Neuronal stem cell (in vitro differentiated cells): ENCODE results near the gene VPS33A.
A peak's percentile ranks its signal among the peaks of the same experiment; 100 is the strongest.
"Not testable (repeated sequence)": the region's sequence is repeated elsewhere in the genome, so short reads cannot be mapped to it uniquely, and the experiment has no call there.

Experiments used
- DNase-seq: peaks from one replicate; pipeline ENCODE4 v3.0.0-alpha.2; 2013; ENCODE audit warnings: low spot score
- H2AFZ ChIP-seq: one replicate; pipeline ENCODE4 v1.6.1; 2013; ENCODE audit warnings: mild to moderate bottlenecking, low read length, inconsistent platforms
- H2AK5ac ChIP-seq: 2 replicates; pipeline ENCODE4 v1.6.1; 2013; ENCODE audit warnings: low read depth, mild to moderate bottlenecking, inconsistent platforms, low read length, moderate library complexity, mixed read lengths
- H2BK120ac ChIP-seq: 2 replicates; pipeline ENCODE4 v1.6.1; 2013; ENCODE audit warnings: low read depth, mild to moderate bottlenecking, inconsistent platforms, low read length, moderate library complexity, mixed read lengths
- H2BK12ac ChIP-seq: one replicate; pipeline ENCODE4 v1.6.1; 2013; ENCODE audit warnings: low read length, inconsistent platforms
- H2BK15ac ChIP-seq: 2 replicates; pipeline ENCODE4 v1.6.1; 2013; ENCODE audit warnings: mild to moderate bottlenecking, low read length, inconsistent platforms, mixed read lengths
- H2BK5ac ChIP-seq: one replicate; pipeline ENCODE4 v1.6.1; 2013; ENCODE audit warnings: inconsistent platforms, mild to moderate bottlenecking, low read length, moderate library complexity
- H3K14ac ChIP-seq: one replicate; pipeline ENCODE4 v1.6.1; 2013; ENCODE audit warnings: low read length, inconsistent platforms
- H3K18ac ChIP-seq: 2 replicates; pipeline ENCODE4 v1.6.1; 2013; ENCODE audit warnings: low read length, inconsistent platforms
- H3K23ac ChIP-seq: 2 replicates; pipeline ENCODE4 v1.6.1; 2013; ENCODE audit warnings: low read depth, mild to moderate bottlenecking, mixed read lengths, low read length, inconsistent platforms; ENCODE audit not compliant: poor library complexity
- H3K27ac ChIP-seq: replicated peaks from 3 replicates; pipeline ENCODE4 v1.5.1; 2013; ENCODE audit warnings: low read length, inconsistent platforms
- H3K27me3 ChIP-seq, 3 experiments: 2 replicates each; pipeline ENCODE4 v1.6.1; 2013; ENCODE audit warnings: low read length in 3 of 3, mild to moderate bottlenecking in 2 of 3, inconsistent platforms in 1 of 3, low read depth in 1 of 3, mixed read lengths in 1 of 3, moderate library complexity in 1 of 3; ENCODE audit not compliant: control insufficient read depth in 3 of 3, insufficient read depth in 3 of 3
- H3K36me3 ChIP-seq, 2 donors: replicated peaks in 1 of 2; 2 replicates each; pipeline ENCODE4 v1.6.1; 2013; ENCODE audit warnings: low read length in 2 of 2; ENCODE audit not compliant: control insufficient read depth in 2 of 2, insufficient read depth in 2 of 2
- H3K4ac ChIP-seq: 2 replicates; pipeline ENCODE4 v1.6.1; 2013; ENCODE audit warnings: inconsistent platforms, mild to moderate bottlenecking, low read length, moderate library complexity
- H3K4me1 ChIP-seq, 2 donors: 1 replicate in 1 of 2; 2 replicates in 1 of 2; pipeline ENCODE4 v1.6.1; 2013; ENCODE audit warnings: low read length in 2 of 2, low read depth in 1 of 2; ENCODE audit not compliant: control insufficient read depth in 2 of 2, insufficient read depth in 1 of 2
- H3K4me2 ChIP-seq: one replicate; pipeline ENCODE4 v1.6.1; 2013; ENCODE audit warnings: mild to moderate bottlenecking, low read length, inconsistent platforms; ENCODE audit not compliant: insufficient read depth, poor library complexity, severe bottlenecking
- H3K4me3 ChIP-seq, 2 donors: 2 replicates each; pipeline ENCODE4 v1.5.1; 2013; ENCODE audit warnings: low read length in 2 of 2, mild to moderate bottlenecking in 2 of 2, inconsistent platforms in 1 of 2, moderate library complexity in 1 of 2
- H3K79me1 ChIP-seq: one replicate; pipeline ENCODE4 v1.6.1; 2013; ENCODE audit warnings: low read depth, mild to moderate bottlenecking, inconsistent platforms, low read length, moderate library complexity
- H3K9ac ChIP-seq: one replicate; pipeline ENCODE4 v1.6.1; 2013; ENCODE audit warnings: mild to moderate bottlenecking, low read depth, low read length, inconsistent platforms; ENCODE audit not compliant: poor library complexity
- H3K9me3 ChIP-seq, 2 donors: replicated peaks in 1 of 2; 2 replicates each; pipeline versions ENCODE3 to v1.6.1; 2013; ENCODE audit warnings: low read length in 2 of 2, mild to moderate bottlenecking in 2 of 2, inconsistent platforms in 1 of 2, low read depth in 1 of 2, mixed read lengths in 1 of 2, moderate library complexity in 1 of 2; ENCODE audit not compliant: control insufficient read depth in 2 of 2, insufficient read depth in 1 of 2
- H4K8ac ChIP-seq: one replicate; pipeline ENCODE4 v1.6.1; 2013; ENCODE audit warnings: low read depth, mild to moderate bottlenecking, inconsistent platforms, low read length, moderate library complexity
- H4K91ac ChIP-seq: one replicate; pipeline ENCODE4 v1.6.1; 2013; ENCODE audit warnings: low read length, low read depth, mild to moderate bottlenecking, inconsistent platforms; ENCODE audit not compliant: poor library complexity
- WGBS, 2 donors: extraction: QIAGEN DNeasy Blood & Tissue Kit; methylation state at CpG; one replicate each; pipeline ENCODE4 v1.1.7; 2013; ENCODE audit warnings: missing lambda C conversion rate in 2 of 2, mixed read lengths in 1 of 2; ENCODE audit not compliant: insufficient read length in 2 of 2, insufficient replicate concordance in 1 of 2; ENCODE audit errors: extremely low coverage in 2 of 2; 5-methylcytosine and 5-hydroxymethylcytosine counted together

VPS33A gene

GRCh38 chr12:122204167-122205052 lies 61.9 kb downstream of the VPS33A start:
- DNase-seq: no peak
- Histone ChIP-seq H3K4me1 (peaks cover 0 to 5% of the 10 kb centered on the region in 2 donors), H3K79me1 (no peaks in the 10 kb centered on the region), H3K27ac (no peak overlapping the region), H3K4ac (no peak overlapping the region), H3K9ac (peak overlapping the region; percentile 68), H3K18ac (peak overlapping the region; percentile 85), H3K9me3 (no peaks in the 10 kb centered on the region), H3K4me2 (peak overlapping the region; percentile 97), H3K4me3 (peak overlapping the region; percentile 49 to 90), H3K27me3 (peaks cover 5 to 59% (median 32%) of the 10 kb centered on the region in 3 experiments), H3K23ac (peak overlapping the region; percentile 85), H2BK15ac (peak overlapping the region; percentile 49), H2BK5ac (peak overlapping the region; percentile 21), H2AFZ (peak overlapping the region; percentile 90), H4K91ac (no peak overlapping the region), H3K14ac (peak overlapping the region; percentile 71), H2AK5ac (no peak overlapping the region), H2BK12ac (peak overlapping the region; percentile 58), H4K8ac (no peak overlapping the region), H3K36me3 (peaks cover 20 to 32% of the 10 kb centered on the region in 2 donors), H2BK120ac (no peak overlapping the region)
- WGBS, 2 donors: no CpG with 5 or more reads among the region's 71 CpGs

GRCh38 chr12:122203301-122204166 lies 62.8 kb downstream of the VPS33A start, which contains the start of gene B3GNT4:
Gene B3GNT4, plus strand, starts transcription at chr12:122203709. Its CDS starts 910 bp downstream, at chr12:122204619.
- Histone ChIP-seq H2BK120ac (no peak within 1 kb of the TSS), H2AFZ (peak within 1 kb of the TSS; percentile 90), H3K9me3 (no peaks in the 10 kb centered on the region), H4K91ac (no peak within 1 kb of the TSS), H3K18ac (peak within 1 kb of the TSS; percentile 96), H3K9ac (peak within 1 kb of the TSS; percentile 71), H2BK15ac (peak within 1 kb of the TSS; percentile 49), H2BK5ac (peak within 1 kb of the TSS; percentile 21), H3K4me3 (peak within 1 kb of the TSS; percentile 49 to 90), H3K27me3 (peaks cover 5 to 59% (median 32%) of the 10 kb centered on the region in 3 experiments), H3K4me2 (peak within 1 kb of the TSS; percentile 97), H4K8ac (no peak within 1 kb of the TSS), H3K79me1 (no peaks in the 10 kb centered on the region), H2AK5ac (no peak within 1 kb of the TSS), H3K23ac (peak within 1 kb of the TSS; percentile 85), H3K4ac (no peak within 1 kb of the TSS), H3K14ac (peak within 1 kb of the TSS; percentile 71), H3K27ac (no peak within 1 kb of the TSS), H3K4me1 (peaks cover 0 to 5% of the 10 kb centered on the region in 2 donors), H2BK12ac (peak within 1 kb of the TSS; percentile 58), H3K36me3 (peaks cover 18 to 23% of the 10 kb centered on the region in 2 donors)
- no CpG with 5 or more reads among the region's 104 CpGs for WGBS, 2 donors
- no peak for DNase-seq

- not testable (repeated sequence) for H3K18ac ChIP-seq, H4K8ac ChIP-seq, H2BK12ac ChIP-seq, H2AK5ac ChIP-seq, DNase-seq, H3K23ac ChIP-seq, H3K4ac ChIP-seq, H3K27ac ChIP-seq, H3K79me1 ChIP-seq, H4K91ac ChIP-seq, H3K4me1 ChIP-seq, H3K9me3 ChIP-seq, H3K14ac ChIP-seq, H3K9ac ChIP-seq, H2BK5ac ChIP-seq, H2BK120ac ChIP-seq, H2BK15ac ChIP-seq
- Histone ChIP-seq H3K4me3 (peak overlapping the region; percentile 49 to 82), H3K27me3 (peaks cover 5 to 59% (median 32%) of the 10 kb centered on the region in 3 experiments), H3K36me3 (peaks cover 11 to 16% of the 10 kb centered on the region in 2 donors), H3K4me2 (peak overlapping the region; percentile 97), H2AFZ (peak overlapping the region; percentile 90)
- no CpG with 5 or more reads among the region's 19 CpGs for WGBS, 2 donors
These were observed 63.5 kb downstream of the VPS33A start for GRCh38 chr12:122202811-122203210.
